NCI-H748 treated with DMSO at 0.1 percent for 48 hours (cell line): ENCODE results near the gene FOLR3.
"Not testable (repeated sequence)": the region's sequence is repeated elsewhere in the genome, so short reads cannot be mapped to it uniquely, and the experiment has no call there.

Experiments
- DNase-seq: peaks from one replicate; lab custom pipeline; 2025; lab: John Stamatoyannopoulos, UW

FOLR3 gene

DNA sequence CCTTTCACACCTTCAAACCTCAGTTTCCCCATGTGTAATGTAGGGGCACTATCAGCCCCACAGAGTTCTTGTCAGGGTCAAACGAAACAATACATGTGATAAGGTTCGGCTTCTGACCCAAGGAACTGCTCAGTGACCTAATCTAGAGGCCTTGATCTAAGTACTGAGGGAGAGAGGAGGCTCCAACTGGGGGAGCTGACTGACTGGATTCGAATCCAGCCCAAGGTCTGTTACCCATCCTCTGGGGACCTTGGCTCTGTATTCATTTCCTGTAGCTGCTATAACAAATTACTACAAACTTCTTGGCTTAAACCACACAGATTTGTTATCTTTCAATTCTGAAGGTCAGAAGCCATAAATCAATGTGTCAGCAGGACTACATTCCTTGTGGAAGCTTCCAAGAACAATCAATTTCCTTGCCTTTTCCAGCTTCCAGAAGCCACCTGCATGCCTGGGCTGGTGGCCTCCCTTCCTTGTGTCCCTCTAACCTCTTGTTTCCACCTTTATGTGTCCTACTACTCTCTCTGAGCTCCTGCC, 12.3 kb upstream of the FOLR3 start:
- no peak for DNase-seq

- DNase-seq, result no peak
Measured at GRCh38 chr11:72124046-72124445, 11.5 kb upstream of the FOLR3 start.

DNA sequence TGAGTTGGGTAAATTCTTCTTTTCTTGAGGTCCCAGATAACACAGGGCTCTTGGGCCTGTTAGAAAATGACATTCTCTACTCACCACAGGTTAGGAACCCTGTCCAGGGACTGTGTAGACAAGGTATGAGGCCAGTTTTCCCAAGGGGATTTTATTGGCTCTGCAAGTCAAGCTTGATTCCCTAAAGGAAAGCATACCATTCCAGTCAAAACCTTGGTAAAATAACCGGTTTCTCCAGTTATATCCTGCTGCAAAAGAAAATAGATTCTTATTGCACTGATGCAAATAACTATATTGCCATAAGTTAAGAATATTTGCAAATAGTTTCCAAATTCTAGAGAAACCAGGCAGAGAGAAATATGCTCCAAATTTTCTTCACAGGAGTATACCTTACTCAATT, 9.6 kb upstream of the FOLR3 start:
- no peak for DNase-seq

DNA sequence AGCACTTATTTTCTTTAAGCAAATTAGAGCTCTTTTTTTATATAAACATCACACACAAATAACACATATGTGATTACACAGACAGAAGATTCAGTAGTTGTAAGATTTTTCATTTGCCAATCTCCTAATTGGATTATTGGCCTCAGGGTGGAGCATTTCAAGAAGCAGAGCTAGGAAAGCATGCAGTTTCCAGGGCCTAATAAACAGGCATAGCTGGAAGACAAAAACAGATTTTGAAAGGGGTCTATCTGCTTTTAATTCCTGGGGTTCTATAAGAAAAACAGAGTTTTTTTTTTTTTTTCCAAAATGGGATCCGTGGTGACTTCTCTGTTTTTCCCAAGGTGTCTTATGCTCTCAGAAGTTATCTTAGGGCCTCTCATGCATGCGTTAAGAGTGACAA, 7.6 kb upstream of the FOLR3 start:
- DNase-seq, result no peak

- DNase-seq, result no peak
Measured at GRCh38 chr11:72129381-72129780, 6.1 kb upstream of the FOLR3 start.

DNA sequence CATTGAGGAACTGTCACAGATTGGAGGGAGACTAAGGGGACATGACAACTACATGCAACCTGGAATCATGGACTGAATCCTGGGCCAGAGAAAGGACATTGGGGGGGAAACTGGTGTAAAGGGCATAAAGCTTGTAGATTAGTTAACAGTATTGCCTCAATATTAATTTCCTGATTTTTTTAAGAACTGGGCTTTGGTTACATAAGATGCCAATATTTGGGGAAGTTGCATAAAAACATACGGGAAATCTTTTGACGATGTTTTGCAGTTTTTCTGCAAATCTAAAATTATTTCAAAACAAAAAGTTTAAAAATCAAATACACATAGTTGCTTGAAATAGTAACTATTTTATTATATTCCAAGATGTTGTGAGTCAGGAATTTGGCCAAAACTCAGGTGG, 2.9 kb upstream of the FOLR3 start:
- DNase-seq, result no peak

- DNase-seq, result no peak
Measured at GRCh38 chr11:72135891-72136683, 562 bp downstream of the FOLR3 start.

GRCh38 chr11:72136684-72137262, 1.2 kb downstream of the FOLR3 start:
- DNase-seq, result no peak

- no peak for DNase-seq
Measured at GRCh38 chr11:72138821-72139390, 3.4 kb downstream of the FOLR3 start.

GRCh38 chr11:72139500-72139899, 4.0 kb downstream of the FOLR3 start:
- no peak for DNase-seq

- DNase-seq, result no peak
Measured at GRCh38 chr11:72140661-72141060, 5.1 kb downstream of the FOLR3 start.

DNA sequence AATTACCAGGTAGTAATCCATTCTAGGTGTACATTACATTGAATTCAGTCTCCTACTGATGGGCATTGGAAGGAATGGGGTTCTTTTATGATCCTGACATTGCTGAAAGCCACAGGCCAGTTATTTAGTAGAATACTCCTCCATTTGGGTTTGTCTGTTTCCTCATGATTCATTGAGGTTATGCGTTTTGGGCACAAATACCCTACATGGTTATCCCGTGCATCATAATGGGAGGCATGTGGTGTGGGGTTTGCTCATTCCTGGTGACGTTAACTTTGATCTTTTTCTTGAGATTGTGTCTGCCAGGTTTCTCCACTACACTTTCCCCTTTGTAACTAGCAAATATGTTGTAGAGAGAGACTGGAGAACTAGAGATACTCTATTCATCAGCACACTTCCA, 5.5 kb downstream of the FOLR3 start:
- no peak for DNase-seq

GRCh38 chr11:72142086-72142485, 6.6 kb downstream of the FOLR3 start:
- not testable (repeated sequence) for DNase-seq

DNA sequence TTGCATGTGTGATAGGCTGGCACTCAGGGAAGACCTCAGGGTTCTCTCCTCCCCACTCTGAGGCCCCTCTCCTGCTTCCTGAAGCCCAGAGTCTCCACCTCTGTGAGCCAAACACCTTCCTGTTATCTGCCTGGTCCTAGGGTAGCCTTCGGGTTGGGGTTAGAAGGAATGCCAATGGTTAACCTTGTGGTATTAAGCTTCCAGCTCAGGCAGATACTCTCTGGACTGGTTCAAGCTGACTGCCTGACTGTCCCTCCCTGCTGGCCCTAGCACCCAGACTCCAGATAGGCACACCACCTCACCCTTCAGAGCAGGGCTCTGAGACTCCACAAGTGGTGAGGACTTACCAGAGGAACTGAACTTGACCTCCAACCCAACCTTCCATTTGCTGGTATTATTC, 7.0 kb downstream of the FOLR3 start:
- DNase-seq, result not testable (repeated sequence)

DNA sequence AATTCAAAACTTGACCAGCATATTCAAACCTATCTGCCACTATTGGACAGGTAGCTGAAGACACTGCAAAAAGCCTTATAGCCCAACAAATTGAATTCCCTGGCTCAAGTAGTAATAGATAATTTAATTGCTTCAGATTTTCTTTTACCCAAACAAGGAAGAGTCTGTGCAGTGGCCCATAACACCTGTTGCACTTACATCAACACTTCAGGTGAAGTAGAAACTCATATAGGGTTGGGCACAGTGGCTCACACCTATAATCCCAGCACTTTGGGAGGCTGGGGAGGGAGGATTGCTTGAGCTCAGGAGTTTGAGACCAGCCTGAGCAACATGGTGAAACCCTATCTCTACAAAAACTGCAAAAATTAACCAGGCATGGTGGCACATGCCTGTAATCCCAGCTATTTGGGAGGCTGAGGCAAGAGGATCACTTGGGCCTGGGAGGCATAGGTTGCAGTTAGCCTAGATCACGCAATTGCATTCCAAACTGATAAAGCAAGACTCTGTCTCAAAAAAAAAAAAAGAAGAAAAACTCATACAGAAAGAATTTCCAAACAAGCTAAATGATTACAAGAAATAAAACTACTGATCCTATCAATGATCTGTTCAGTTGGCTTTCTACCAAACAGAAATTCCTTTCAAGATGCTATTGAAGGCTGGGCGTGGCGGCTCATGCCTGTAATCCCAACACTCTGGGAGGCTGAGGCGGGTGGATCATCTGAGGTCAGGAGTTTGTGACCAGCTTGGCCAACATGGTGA, 9.5 kb downstream of the FOLR3 start:
- DNase-seq, result no peak

DNA sequence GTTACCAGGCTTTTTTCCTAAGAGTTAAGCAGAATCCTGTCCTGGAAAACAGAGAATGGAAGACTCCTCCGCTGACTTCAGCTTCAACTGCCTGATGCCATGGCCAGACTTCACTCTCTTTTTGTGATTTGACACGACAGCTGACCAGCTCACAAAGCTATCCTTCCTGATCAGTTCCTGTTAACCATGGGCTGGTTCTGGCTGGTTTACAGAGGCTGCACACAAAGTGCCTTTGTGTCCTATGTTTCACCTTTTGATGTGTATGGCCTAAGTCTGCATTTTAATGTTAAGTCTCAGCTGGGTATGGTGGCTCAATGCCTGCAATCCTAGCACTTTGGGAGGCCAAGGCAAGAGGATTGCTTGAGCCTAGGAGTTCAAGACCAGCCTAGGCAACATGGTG, 11.1 kb downstream of the FOLR3 start:
- no peak for DNase-seq

DNA sequence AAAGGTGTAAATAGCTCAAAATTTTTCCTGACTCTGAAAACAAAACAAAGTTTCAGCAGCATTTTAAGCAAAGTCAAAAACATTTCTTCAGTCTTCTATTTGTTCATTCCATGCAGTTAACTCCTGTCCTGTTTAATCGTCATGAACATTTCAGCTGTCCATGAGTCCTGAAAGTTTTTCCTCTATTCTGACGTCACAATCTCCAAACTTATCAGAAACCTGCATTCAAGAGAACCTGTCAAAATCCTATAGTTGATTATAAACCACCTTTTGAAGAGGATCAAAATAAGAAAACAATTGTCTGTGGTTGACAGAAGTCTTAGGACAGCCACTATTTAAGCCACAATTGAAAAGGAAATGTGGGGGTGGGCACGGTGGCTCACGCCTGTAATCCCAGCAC, 15.4 kb downstream of the FOLR3 start:
- no peak for DNase-seq

GRCh38 chr11:72153874-72154273, 18.3 kb downstream of the FOLR3 start:
- DNase-seq, result not testable (repeated sequence)

DNA sequence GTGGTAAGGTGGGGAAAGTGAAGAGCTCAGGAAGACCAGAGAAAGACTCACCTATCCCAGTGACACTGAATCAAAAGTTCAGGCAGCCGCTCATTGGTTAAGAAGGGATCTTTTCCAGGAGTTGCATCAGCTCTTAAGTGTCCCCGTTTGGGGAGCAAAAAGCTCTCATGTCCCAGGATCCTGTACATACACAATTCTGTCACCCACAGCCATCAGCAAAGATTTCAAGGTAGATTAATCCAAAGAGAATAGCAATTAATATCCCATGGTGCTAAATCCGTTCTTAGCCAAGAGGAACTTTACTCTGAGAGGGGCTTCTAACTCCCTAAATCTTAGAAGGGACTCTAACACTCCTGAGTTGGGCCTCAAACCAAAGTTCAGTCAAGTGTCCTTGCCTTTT, 19.3 kb downstream of the FOLR3 start:
- DNase-seq, result no peak

DNA sequence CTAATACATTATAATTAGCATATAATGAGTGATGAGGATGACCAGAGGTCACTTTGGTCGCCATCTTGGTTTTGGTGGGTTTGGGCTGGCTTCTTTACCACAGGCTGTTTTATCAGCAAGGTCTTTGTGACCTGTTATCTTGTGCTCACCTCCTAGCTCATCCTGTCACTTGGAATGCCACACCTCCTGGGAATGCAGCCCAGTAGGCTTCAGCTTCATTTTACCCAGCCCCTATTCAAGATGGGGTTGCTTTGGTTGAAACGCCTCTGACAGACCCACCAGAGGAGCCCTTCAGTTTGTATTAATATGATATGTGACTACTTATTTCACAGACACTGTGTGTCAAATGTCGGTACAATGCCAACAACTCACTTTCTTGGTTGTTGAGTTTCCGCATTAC, 20.2 kb downstream of the FOLR3 start:
- DNase-seq, result no peak

DNA sequence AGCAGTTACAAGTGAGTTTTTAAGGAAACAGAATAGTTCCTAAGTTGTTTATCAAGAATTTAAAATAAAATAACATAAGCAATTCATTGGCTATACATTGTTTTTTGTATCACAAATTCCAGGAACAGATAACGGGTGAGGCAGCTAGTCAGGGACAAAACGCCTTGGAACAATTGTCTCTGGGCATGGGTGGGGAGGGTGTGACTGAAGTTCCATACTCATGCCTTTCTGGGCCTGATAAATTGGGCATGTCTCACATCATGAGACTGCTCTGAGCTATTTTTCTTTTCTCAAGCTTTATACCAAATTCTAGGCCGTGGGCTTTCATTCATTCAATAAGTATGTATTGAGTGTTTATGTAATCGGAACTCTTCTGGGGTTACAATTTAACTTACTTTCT, 21.6 kb downstream of the FOLR3 start:
- DNase-seq, result no peak

GRCh38 chr11:72160319-72160718, 24.8 kb downstream of the FOLR3 start:
- DNase-seq, result no peak
